Muscle layer of duodenum (tissue), 2 donors: Measurements from ENCODE around the gene MYL12A.

ENCODE experiments used
- H3K27ac ChIP-seq: one replicate; pipeline ENCODE4 v1.7.0; 2013; ENCODE audit warnings: mild to moderate bottlenecking, low read length
- H3K27me3 ChIP-seq: one replicate; pipeline ENCODE4 v1.7.0; 2013; ENCODE audit warnings: low read depth, mild to moderate bottlenecking, control low read depth, low read length
- H3K36me3 ChIP-seq, 2 donors: one replicate each; pipeline ENCODE4 v1.7.0; 2013; ENCODE audit warnings: low read length in 2 of 2, control low read depth in 1 of 2, mild to moderate bottlenecking in 1 of 2; ENCODE audit not compliant: insufficient read depth in 2 of 2, control insufficient read depth in 1 of 2
- H3K4me1 ChIP-seq, 2 donors: one replicate each; pipeline ENCODE4 v1.7.0; 2013; ENCODE audit warnings: low read length in 2 of 2, mild to moderate bottlenecking in 2 of 2, control low read depth in 1 of 2, moderate library complexity in 1 of 2; ENCODE audit not compliant: insufficient read depth in 2 of 2, control insufficient read depth in 1 of 2
- H3K4me3 ChIP-seq, 2 donors: one replicate each; pipeline ENCODE4 v1.7.0; 2013; ENCODE audit warnings: low read length in 2 of 2, low read depth in 1 of 2, mild to moderate bottlenecking in 1 of 2
- H3K9me3 ChIP-seq, 2 donors: one replicate each; pipeline ENCODE4 v1.7.0; 2013; ENCODE audit warnings: low read length in 2 of 2, control low read depth in 1 of 2, mild to moderate bottlenecking in 1 of 2; ENCODE audit not compliant: control insufficient read depth in 1 of 2
- donor health status: healthy.

MYL12A gene

DNA sequence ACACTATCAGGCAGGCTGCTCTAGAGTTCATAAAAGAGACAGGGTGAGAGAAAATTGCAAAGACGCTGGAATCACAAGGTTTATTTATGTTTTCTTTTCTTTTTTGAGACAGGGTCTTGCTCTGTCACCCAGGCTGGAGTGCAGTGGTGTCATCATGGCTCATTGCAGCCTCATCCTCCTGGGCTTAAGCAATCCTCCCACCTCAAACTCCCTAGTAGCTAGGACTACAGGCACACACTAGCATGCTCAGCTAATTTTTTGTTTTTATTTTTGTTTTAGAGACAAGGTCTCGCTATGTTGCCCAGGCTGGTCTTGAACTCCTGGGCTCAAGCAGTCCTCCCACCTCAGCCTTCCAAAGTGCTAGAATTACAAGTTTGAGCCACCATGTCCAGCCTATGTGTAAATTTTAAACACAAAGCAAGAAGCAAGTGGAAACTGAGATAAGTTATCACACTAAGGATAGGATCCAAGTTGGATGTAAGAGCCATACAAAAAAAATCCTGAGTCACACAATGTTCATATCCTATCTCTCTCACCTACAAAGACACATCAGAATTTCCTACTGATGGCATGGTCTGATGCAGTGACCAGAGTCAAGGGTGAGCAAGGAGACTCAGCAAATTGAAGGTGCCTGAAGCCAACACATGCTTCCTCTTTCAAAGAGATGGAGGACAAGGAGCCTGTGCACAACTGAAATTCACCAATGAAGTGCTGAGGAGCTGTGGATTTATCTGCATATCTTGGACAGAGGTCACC lies 45.8 kb downstream of the MYL12A start:
- Histone ChIP-seq H3K27ac (no peak overlapping the region), H3K9me3 (no peaks in the 10 kb centered on the region), H3K27me3 (no peaks in the 10 kb centered on the region), H3K36me3 (no peaks in the 10 kb centered on the region), H3K4me1 (peaks cover 0 to 11% of the 10 kb centered on the region in 2 donors), H3K4me3 (no peak overlapping the region)

DNA sequence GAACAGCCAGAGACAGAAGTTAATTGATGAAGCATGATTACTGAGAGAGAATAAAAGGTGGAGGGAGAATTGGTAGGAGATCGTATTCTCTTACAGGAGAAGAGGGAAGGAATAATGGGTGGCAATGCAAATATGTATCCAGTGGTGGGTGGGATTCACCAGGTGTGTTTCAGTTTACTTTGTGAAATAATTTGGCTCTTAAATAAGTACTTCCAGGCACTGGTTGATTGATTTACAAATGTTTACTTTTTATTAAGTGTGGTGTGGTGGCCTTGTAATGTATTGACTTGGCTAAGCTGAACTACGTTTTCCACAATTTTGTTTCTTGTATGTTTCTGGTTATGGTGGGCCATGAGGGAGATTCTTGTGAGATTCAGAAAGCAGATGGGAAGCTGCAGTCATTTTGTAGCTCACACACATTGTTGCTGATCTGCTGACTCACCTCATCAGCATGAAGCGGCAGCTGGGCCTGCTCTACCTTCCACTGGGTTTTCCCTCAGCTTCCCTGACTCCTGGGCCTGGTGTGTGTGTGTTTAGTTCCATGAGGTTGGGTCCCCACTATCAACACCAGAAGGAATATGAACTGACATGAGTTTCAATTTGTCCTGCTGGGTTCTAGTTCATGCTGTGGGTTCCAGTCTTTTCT lies 47.0 kb downstream of the MYL12A start:
- H3K27me3 ChIP-seq, result no peaks in the 10 kb centered on the region
- no peaks in the 10 kb centered on the region for H3K9me3 ChIP-seq
- peaks cover 0 to 11% of the 10 kb centered on the region in 2 donors for H3K4me1 ChIP-seq
- H3K36me3 ChIP-seq, result no peaks in the 10 kb centered on the region
- no peak overlapping the region for H3K27ac ChIP-seq
- no peak overlapping the region for H3K4me3 ChIP-seq

DNA sequence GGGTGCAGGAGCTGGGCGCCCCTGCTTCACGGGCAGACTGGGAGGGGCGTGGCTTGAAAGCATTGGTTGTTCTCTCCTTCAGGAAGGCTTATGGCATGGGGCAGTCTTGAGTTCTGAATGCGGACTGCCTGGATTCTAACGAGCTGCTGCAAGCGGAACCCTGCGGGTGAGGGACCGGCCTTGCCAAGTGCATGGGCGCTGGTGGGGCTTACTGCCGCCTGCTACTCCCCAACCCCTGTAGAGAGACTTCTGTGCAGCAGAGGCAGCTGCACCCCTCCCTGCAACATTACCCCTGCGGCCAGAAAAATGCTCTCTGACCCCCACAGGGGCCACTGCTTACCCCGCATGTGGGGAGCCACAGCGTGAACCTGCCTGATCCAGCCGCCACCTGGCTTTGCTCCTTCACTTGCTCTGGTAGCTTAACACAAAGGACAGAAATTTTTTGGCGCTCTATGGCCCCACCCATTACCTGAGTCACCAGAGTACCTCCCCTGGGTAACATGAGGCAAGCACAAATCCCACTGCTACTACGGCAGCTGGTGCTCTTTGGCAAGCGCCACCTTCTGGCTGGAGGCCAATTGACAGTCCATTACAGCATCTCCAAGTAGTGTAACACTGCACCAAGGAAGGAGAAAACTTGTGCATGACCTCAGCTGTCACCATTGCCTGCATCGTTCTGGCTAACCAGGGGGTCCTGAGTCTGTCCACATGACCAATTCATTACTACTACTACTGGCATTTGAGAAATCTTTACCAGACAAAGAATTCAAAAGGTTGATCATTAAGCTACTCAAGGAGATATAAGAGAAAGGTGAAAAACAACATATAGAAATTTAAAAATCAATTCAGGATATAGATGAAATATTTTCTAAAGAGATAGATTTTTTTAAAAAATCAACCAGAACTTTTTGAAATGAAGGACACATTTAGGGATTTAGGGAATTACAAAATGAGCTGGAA lies 49.7 kb downstream of the MYL12A start:
- Histone ChIP-seq H3K27me3 (peaks cover 4% of the 10 kb centered on the region), H3K4me3 (peak overlapping the region; percentile 68 to 72), H3K36me3 (no peaks in the 10 kb centered on the region), H3K27ac (no peak overlapping the region), H3K9me3 (no peaks in the 10 kb centered on the region), H3K4me1 (peaks cover 0 to 11% of the 10 kb centered on the region in 2 donors)

DNA sequence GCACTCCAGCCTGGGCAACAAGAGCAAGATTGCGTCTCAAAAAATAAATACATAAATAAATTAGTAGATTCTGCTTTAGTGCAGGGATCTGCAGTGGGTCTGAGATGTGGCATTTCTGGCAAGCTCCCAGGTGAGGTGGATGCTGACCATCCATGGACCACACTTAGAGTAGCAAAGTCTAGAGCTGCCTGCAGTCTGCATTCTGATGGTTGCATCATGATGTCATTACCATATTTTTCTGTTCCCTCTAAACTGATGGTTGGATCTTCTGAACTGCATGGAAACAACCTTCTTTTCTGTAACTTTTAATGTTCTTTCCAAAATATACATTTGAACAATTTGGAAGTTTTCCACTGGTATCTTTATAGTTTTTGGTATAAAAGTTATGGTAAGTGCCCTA lies 57.2 kb downstream of the MYL12A start:
- H3K36me3 ChIP-seq, result no peaks in the 10 kb centered on the region
- no peak overlapping the region for H3K4me3 ChIP-seq
- no peak overlapping the region for H3K27ac ChIP-seq
- no peaks in the 10 kb centered on the region for H3K9me3 ChIP-seq
- no peaks in the 10 kb centered on the region for H3K4me1 ChIP-seq
- peaks cover 4% of the 10 kb centered on the region for H3K27me3 ChIP-seq

DNA sequence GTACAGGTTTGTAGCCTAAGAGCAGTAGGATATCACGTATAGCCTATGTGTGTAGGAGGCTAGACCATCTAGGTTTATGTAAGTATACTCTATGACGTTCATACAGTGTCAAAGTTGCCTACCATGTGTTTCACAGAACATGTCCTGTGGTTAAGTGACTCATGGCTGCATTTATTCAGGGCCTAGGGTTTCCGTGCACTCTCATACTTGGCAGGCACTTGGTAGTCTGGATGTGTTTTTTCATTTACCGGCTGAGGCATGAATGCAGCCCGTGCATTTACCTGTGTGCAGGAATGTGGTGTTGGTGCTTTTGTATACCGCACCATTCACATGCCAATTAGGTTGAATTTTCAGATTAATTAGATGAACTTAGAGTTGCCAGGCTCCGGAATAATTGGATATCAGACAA lies 57.8 kb downstream of the MYL12A start:
- no peak overlapping the region for H3K4me3 ChIP-seq
- H3K9me3 ChIP-seq, result no peaks in the 10 kb centered on the region
- H3K27me3 ChIP-seq, result peaks cover 4% of the 10 kb centered on the region
- no peak overlapping the region for H3K27ac ChIP-seq
- no peaks in the 10 kb centered on the region for H3K4me1 ChIP-seq
- H3K36me3 ChIP-seq, result no peaks in the 10 kb centered on the region
